T-helper 2 cell treated with Interferon-gamma antibody and Interleukin-4, amounts not matched to agents 5 μg/mL and 100 μg/mL, for 36 hours (primary cell): ENCODE measurements around the gene SCYL1.

ENCODE experiments used
- DNase-seq: peaks from one replicate; pipeline ENCODE4 v3.0.0; 2021; ENCODE audit warnings: low spot score
- H3K27ac Mint-ChIP-seq: one replicate; pipeline ENCODE4 v1.8.0; 2021; ENCODE audit warnings: mild to moderate bottlenecking, mixed read lengths
- H3K27me3 Mint-ChIP-seq: one replicate; pipeline ENCODE4 v1.8.0; 2021; ENCODE audit warnings: low read depth, mixed read lengths
- H3K36me3 Mint-ChIP-seq: one replicate; pipeline ENCODE4 v1.8.0; 2021; ENCODE audit warnings: low read depth, mixed read lengths
- H3K4me1 Mint-ChIP-seq: one replicate; pipeline ENCODE4 v1.8.0; 2021; ENCODE audit warnings: low read depth, mixed read lengths
- H3K4me3 Mint-ChIP-seq: one replicate; pipeline ENCODE4 v1.8.0; 2022; ENCODE audit warnings: mild to moderate bottlenecking, moderate library complexity, mixed read lengths
- H3K9me3 Mint-ChIP-seq: one replicate; pipeline ENCODE4 v1.8.0; 2021; ENCODE audit warnings: mixed read lengths

Gene SCYL1

DNA sequence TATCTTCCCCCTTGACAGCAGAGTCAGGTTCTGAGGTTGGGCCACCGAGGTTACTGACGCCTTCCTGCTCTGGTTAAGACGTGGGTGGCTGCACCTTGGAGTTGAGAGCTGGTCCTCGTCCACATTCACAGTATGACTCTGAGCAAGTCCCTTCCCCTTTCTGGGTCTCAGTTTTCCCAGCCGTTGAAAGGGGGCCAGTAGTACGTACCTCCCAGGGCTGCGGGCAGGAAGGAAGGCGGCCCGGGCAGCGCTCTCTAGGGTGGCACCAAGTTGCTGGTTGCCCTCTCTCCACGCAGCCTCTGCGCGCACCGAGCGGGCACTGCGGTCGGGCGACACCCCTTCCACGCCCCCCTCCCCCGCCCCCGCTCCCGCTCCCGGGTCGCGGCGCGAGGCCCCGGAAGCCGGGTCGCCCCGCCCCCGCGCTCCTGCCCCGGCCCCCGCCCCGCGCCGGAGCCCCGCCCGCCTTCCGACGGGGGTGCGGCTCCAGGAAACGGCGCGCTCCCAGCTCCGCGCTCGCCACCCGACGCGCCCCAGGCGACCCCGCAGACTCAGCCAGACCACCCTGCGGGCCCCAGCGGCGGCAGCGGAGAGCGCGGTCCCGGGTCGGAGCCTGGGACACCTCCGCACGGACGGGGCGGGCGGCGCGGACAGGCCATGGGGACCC, 50.8 kb downstream of the SCYL1 start, which contains the start of gene EHBP1L1:
EHBP1L1 (plus strand) TSS at position 486 of the 664 bp plus-strand sequence. CDS start 250 bp downstream, outside the sequence.
- H3K4me1 Mint-ChIP-seq, result peaks cover 43% of the 10 kb centered on the region
- H3K9me3 Mint-ChIP-seq, result no peaks in the 10 kb centered on the region
- DNase-seq, result peak; percentile 85
- peak within 1 kb of the TSS; percentile 96 for H3K4me3 Mint-ChIP-seq
- no peaks in the 10 kb centered on the region for H3K27me3 Mint-ChIP-seq
- peaks cover 30% of the 10 kb centered on the region for H3K36me3 Mint-ChIP-seq
- peak within 1 kb of the TSS; percentile 96 for H3K27ac Mint-ChIP-seq

DNA sequence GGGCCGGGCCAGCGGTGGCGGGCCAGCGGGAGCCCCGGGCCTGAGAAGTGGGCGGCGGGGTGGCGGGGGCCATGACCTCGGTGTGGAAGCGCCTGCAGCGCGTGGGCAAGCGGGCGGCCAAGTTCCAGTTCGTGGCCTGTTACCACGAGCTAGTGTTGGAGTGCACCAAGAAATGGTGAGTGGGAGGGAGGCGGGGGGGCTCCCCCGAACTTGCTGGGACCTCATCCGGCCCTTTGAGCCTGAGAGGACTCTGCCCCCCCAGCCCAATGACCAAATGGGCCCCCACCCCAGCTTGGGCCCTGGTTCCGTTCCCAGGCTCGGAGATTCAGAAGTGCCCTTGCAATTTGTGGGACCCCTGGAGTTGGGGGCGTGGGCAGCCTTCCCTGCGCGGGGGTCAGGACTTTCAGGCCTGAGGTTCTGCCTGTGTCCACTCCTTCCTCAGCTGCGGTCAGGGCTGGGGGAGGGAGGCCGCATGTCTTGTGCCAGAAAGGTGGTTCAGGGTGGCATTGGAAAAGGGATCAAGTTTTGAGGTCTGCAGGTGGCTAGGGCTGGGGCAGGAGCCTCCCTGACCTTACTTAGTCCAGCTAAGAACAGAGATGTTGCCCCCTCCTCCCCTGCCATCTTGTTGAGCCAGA, 51.5 kb downstream of the SCYL1 start:
- peaks cover 37% of the 10 kb centered on the region for H3K4me1 Mint-ChIP-seq
- peaks cover 32% of the 10 kb centered on the region for H3K36me3 Mint-ChIP-seq
- H3K27ac Mint-ChIP-seq, result peak overlapping the region; percentile 71
- no peaks in the 10 kb centered on the region for H3K9me3 Mint-ChIP-seq
- DNase-seq, result no peak
- peak overlapping the region; percentile 85 for H3K4me3 Mint-ChIP-seq
- H3K27me3 Mint-ChIP-seq, result no peaks in the 10 kb centered on the region

DNA sequence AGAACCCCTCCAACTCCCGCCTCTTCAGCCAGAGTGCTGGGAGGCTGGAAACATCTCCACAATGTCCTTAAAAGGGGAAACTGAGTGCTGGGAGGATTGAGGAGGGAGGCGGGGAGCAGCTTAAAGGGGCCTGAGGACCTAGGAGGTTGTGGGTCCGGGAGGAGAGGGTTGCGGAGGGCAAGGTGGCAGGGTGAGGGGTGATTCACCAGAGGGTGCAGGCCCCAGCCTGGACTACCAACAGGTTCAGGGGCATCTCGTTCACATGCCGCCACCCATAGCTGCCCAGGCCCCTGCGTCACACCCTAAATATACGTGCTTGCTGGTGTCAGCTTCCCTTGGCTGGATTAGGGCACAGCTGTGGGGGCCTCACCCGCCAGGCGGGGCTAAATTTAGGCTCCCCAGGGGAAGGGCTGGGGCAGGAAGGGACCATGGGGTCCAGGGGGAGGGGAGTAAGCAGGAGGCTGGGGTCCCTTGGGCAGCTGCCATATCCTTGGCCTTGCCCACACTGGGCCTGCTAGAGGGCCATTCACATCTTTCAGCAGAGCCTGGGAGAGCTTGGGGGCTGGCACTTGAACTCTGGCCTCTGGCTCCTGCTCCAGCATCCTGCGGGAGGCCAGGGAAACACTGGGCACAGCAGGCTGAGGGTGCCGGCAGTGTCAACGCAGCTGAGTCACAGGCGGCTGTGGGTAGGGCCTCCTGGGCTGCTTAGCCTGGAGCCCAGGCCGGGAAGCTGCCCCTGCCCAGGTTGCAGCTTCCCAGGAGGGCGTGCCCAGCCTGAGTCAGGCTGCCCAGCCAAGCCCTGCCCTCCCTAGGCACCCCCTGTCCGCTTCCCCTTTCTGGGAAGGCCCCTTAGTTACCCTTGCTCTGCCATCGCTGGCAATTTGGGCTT, 52.2 kb downstream of the SCYL1 start:
- Mint-ChIP-seq H3K4me1 (peaks cover 30% of the 10 kb centered on the region), H3K27ac (peak overlapping the region; percentile 71), H3K9me3 (no peaks in the 10 kb centered on the region), H3K36me3 (peaks cover 33% of the 10 kb centered on the region), H3K27me3 (no peaks in the 10 kb centered on the region), H3K4me3 (peak overlapping the region; percentile 85)
- no peak for DNase-seq

DNA sequence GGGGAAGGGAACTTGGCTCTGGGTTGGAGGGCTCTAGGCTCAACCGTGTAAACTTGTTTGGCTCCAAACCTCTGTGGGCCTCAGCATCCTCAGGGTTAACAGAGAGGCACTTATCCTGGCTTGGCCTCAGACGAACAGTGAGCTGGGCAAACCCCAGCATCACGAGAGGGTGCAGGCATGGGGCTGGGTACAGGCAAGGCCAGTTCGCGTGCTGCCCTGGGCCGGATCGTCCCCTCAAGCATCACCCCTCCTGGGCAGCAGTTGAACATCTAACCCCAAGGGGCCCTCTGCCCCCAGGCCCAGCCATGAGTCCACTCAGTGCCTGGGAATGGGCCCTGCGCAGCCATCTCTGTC, 52.9 kb downstream of the SCYL1 start:
- Mint-ChIP-seq H3K4me3 (peak overlapping the region; percentile 85), H3K27ac (peak overlapping the region; percentile 63), H3K9me3 (no peaks in the 10 kb centered on the region), H3K36me3 (peaks cover 35% of the 10 kb centered on the region), H3K4me1 (peaks cover 28% of the 10 kb centered on the region), H3K27me3 (no peaks in the 10 kb centered on the region)
- no peak for DNase-seq

DNA sequence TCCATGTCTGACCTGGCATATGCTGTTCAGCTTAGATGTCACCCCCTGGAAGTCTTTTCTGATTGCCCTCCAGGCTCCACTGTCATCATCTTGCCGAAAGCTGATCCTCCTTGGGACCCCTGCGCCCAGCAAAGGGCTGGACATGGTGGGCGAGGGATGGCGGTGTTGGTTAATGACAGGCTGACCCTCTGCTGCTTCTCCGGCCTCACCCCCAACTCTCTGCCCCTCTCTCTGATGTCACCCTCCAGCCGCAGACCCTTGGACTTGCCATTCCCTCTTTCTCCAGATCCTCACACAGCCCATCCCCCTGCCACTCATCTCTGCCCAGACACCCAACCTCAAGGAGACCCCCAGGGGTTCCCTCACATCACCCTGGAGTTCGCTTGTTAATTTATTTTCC, 53.3 kb downstream of the SCYL1 start:
- Mint-ChIP-seq H3K4me3 (peak overlapping the region; percentile 85), H3K4me1 (peaks cover 26% of the 10 kb centered on the region), H3K9me3 (no peaks in the 10 kb centered on the region), H3K27ac (peak overlapping the region; percentile 63), H3K27me3 (no peaks in the 10 kb centered on the region), H3K36me3 (peaks cover 35% of the 10 kb centered on the region)
- no peak for DNase-seq

DNA sequence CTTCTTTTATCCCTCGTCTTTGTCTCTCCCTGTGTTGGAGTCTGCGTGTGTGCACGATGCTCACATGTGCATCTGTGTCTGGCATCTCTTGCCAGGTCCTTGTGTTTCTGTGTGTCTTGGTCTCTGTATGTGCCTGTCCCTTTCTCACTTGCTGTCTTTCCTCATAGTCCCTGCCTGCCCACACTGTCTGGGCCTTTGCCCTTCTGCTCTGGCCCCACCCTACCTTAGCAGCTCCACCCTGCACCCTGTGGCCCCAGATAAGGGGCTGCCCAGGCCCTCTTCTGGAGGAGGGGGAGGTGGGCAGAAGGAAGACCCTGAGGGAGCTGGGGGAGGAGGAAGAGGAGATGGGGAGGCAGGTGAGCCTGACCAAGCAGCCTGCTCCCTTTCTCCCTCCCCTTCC, 53.8 kb downstream of the SCYL1 start:
- Mint-ChIP-seq H3K9me3 (no peaks in the 10 kb centered on the region), H3K27ac (peak overlapping the region; percentile 32), H3K36me3 (peaks cover 35% of the 10 kb centered on the region), H3K4me1 (peaks cover 25% of the 10 kb centered on the region), H3K27me3 (no peaks in the 10 kb centered on the region), H3K4me3 (peak overlapping the region; percentile 85)
- DNase-seq, result no peak

DNA sequence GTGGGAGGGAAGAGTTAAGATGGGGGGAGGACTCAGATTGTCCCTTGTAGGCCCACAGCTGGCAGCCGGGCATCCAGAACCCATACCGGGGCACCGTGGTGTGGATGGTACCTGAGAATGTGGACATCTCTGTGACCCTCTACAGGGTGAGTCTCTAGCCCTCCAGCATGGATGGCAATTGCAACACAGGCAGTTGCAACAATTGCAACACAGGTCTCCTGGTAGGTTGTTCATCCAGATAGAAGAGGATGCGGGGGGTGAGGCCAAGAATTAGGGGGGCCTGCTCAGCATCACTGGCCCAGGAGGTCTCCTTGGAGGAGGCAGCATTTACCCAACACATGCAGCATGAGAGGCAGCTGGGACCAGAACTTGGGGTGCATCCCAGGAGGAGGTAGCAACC, 54.4 kb downstream of the SCYL1 start:
- no peak for DNase-seq
- Mint-ChIP-seq H3K4me3 (peak overlapping the region; percentile 32), H3K36me3 (peaks cover 36% of the 10 kb centered on the region), H3K27me3 (no peaks in the 10 kb centered on the region), H3K9me3 (no peaks in the 10 kb centered on the region), H3K4me1 (peaks cover 21% of the 10 kb centered on the region), H3K27ac (peak overlapping the region; percentile 10)

DNA sequence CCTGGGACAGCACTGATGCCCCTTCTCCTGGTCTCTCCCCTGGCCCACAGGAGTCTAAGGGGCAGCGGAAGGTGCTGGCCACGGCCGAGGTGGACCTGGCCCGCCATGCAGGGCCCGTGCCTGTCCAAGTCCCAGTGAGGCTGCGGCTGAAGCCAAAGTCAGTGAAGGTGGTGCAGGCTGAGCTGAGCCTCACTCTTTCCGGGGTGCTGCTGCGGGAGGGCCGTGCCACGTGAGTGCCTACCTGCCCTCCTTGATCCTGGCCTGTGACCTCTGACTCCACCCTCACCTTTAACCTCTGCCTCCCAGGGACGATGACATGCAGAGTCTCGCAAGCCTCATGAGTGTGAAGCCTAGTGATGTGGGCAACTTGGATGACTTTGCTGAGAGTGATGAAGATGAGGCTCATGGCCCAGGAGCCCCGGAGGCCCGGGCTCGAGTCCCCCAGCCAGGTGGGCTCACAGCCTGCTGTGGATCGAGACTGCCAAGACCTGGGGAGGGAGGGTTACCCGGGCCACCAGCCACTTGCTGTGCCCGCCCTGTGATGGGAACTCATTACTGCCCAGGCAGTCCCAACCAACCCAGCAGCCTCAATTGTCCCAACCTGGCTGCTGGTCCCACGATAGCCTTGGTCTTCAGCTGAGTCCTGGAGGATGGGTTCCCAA, 55.3 kb downstream of the SCYL1 start:
- Mint-ChIP-seq H3K4me3 (no peak overlapping the region), H3K4me1 (peaks cover 19% of the 10 kb centered on the region), H3K27me3 (no peaks in the 10 kb centered on the region), H3K9me3 (no peaks in the 10 kb centered on the region), H3K27ac (peak overlapping the region; percentile 4), H3K36me3 (peaks cover 40% of the 10 kb centered on the region)
- DNase-seq, result no peak

DNA sequence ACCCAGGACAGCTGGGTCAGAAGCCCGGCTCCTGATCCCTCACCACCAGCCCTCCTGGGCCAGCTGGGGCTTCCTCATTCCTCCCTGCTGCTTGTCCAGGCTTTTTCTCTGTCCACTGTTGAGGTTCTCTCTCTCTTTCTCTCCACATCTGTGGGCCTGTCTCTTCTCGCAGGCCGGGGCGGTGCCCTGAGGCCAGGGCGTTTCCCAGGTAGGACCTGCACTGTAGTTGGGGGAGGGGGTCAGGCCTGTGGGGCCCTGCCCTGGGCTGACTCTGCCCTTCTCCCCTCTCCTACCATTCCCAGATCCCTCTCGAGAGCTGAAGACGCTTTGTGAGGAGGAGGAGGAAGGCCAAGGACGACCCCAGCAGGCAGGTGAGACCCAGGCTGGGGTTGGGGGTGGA, 55.9 kb downstream of the SCYL1 start:
- H3K27ac Mint-ChIP-seq, result no peak overlapping the region
- no peak overlapping the region for H3K4me3 Mint-ChIP-seq
- H3K36me3 Mint-ChIP-seq, result peaks cover 40% of the 10 kb centered on the region

DNA sequence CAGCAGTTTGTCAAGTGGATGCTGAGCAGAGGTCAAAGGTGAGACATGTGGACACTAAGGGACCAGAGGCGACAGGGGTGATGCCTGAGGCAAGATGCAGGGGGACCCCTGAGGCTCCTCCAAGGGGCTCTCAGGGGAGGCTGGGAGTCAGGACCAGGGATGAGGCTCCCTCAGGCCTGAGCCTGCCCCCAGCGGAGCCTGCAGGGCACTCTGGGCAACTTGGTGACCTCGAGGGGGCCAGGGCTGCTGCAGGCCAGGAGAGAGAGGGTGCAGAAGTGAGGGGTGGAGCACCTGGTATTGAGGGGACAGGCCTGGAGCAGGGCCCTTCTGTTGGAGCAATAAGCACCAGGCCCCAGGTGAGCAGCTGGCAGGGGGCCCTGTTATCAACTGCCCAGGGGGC, 57.0 kb downstream of the SCYL1 start:
- Mint-ChIP-seq H3K4me1 (peaks cover 19% of the 10 kb centered on the region), H3K27me3 (no peaks in the 10 kb centered on the region), H3K4me3 (no peak overlapping the region), H3K27ac (peak overlapping the region; percentile 24), H3K36me3 (peaks cover 48% of the 10 kb centered on the region), H3K9me3 (no peaks in the 10 kb centered on the region)
- DNase-seq, result no peak

More for the DNA sequence above, 55.9 kb downstream of the SCYL1 start:
- H3K4me1 Mint-ChIP-seq, result peaks cover 16% of the 10 kb centered on the region
- no peaks in the 10 kb centered on the region for H3K9me3 Mint-ChIP-seq
- no peaks in the 10 kb centered on the region for H3K27me3 Mint-ChIP-seq
- no peak for DNase-seq

DNA sequence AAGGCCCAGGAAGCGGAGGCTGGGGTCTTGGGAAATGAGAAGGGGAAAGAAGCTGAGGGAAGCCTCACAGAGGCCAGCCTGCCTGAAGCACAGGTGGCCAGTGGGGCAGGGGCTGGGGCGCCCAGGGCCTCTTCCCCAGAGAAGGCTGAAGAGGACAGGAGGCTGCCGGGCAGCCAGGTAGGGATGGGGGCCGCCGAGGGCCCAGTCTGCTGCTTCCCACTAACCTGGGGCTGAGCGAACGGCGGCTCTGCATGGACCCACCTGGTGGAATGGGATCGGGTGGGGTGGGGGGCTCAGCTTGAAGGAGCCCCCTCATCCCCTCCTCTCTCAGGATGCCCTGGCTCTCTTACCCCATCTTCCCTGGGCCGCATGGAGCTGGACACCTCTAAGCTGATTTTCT, 58.7 kb downstream of the SCYL1 start:
- DNase-seq, result no peak
- Mint-ChIP-seq H3K4me1 (peaks cover 26% of the 10 kb centered on the region), H3K4me3 (no peak overlapping the region), H3K9me3 (no peaks in the 10 kb centered on the region), H3K36me3 (peaks cover 46% of the 10 kb centered on the region), H3K27ac (no peak overlapping the region), H3K27me3 (no peaks in the 10 kb centered on the region)

DNA sequence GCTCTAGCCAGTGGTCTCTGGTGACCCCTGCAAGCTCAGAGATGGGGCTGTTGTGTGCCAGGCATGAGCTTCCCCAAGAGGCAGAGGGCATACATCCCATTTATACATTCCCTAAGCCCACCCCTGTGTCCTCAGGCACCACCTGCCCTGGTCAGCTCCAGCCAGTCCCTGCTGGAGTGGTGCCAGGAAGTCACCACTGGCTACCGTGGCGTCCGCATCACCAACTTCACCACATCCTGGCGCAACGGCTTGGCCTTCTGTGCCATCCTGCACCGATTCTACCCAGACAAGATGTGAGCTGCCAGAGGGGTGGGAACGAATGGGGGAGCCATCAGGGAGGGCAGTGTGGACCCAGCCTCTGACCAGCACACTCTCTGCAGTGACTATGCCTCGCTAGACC, 59.2 kb downstream of the SCYL1 start:
- Mint-ChIP-seq H3K27me3 (no peaks in the 10 kb centered on the region), H3K27ac (no peak overlapping the region), H3K9me3 (no peaks in the 10 kb centered on the region), H3K4me3 (no peak overlapping the region), H3K36me3 (peaks cover 48% of the 10 kb centered on the region), H3K4me1 (peaks cover 26% of the 10 kb centered on the region)
- no peak for DNase-seq

DNA sequence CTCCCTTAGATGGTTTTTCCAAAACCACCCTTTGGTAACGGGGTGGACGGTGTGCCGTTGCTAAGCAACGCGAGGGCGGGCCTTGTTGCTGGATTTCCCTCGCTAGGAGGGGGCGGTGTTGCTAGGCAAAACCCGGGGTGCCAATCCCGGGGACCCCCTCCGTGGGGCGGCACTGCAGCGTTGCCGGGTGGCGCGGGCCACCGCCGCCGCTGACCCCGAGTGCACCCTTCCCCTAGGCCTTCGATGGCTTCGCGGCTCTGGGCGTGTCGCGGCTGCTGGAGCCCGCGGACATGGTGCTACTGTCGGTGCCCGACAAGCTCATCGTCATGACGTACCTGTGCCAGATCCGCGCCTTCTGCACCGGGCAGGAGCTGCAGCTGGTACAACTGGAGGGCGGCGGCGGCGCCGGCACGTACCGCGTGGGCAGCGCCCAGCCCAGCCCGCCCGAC, 59.9 kb downstream of the SCYL1 start:
- no peaks in the 10 kb centered on the region for H3K9me3 Mint-ChIP-seq
- no peaks in the 10 kb centered on the region for H3K27me3 Mint-ChIP-seq
- no peak overlapping the region for H3K4me3 Mint-ChIP-seq
- H3K27ac Mint-ChIP-seq, result no peak overlapping the region
- H3K36me3 Mint-ChIP-seq, result peaks cover 46% of the 10 kb centered on the region
- no peak for DNase-seq
- H3K4me1 Mint-ChIP-seq, result peaks cover 25% of the 10 kb centered on the region
